Measurements from ENCODE around the gene UCK1.

The UCK1 gene

GRCh38 chr9:131530920-131531832 lies at the start of gene UCK1:
Gene UCK1, minus strand, starts transcription at chr9:131531263. Its CDS starts 89 bp downstream, at chr9:131531174.
- DNase-seq: peak; percentile 78

GRCh38 chr9:131580358-131580757 lies 49.3 kb upstream of the UCK1 start:
- DNase-seq: no peak

DNA sequence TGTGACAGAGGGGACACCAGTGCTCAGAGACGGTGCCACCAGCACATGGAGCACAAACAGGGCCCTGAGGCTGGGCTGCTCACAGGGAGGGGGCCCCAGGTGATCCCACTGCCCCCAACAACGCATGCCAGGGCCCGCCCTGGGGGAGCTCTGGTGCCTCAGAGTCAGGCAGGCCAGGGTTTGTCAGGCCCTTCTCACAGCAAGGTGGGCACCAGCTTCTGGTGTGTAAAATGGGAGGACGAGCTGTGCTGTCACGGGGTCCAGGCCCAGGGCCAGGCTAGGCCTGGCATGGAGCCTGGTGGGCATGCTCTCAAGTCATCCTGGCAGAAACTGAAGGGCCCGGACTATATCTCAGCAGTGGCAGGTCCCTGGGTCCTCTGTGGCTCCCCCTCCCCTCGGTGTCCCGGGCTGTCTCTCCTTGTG lies 48.7 kb upstream of the UCK1 start:
- DNase-seq: no peak

- peak; percentile 59 for DNase-seq
Observed at GRCh38 chr9:131578731-131579504, 47.9 kb upstream of the UCK1 start.

- DNase-seq: no peak
Observed at GRCh38 chr9:131578021-131578420, 47.0 kb upstream of the UCK1 start.

- no peak for DNase-seq
Observed at GRCh38 chr9:131577005-131578000, 46.2 kb upstream of the UCK1 start.

DNA sequence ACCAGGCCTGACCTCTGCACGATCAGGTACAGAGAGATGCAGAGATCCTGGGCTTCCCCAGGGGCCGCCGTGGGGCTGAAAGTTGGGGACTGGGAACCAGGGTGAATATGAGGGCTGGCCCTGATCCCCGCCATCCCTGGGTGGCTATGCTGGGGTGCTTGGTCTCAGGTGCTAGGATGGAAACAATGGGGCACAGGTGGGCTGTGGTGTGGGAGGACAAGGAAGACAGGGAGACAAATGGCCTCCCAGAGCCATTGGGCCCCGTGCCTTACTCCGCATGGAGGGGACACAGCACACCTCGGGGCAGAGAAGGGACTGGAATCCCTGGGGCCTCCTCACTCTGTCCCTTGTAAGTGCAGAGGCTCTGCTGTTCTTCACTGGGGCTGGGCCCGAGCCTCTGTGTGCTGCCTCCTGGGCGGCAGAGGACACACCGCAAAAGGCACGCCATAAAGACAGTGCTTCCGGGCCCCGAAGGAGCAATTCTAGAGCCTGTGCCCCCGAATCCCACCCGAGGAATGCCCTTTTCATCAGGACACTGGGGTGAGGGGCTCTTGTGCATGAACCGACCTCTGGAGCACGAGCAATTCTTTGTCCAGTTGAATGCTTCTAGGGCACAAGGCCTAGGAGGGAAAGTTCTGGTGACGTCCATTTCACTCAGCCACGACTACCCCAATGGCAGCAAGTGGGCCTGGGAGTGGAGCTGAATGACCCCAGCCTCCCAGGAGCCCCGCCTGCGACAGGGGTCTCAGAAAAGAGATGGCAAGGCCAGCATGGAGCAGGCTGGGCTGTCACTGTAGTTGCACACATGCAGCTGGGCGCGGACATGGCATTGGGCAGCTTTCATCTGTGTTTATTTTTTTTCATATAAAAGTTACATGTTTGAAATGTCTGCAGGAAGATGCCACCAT lies 45.1 kb upstream of the UCK1 start:
- DNase-seq: no peak

- DNase-seq: no peak
Observed at GRCh38 chr9:131574730-131575640, 43.9 kb upstream of the UCK1 start.

DNA sequence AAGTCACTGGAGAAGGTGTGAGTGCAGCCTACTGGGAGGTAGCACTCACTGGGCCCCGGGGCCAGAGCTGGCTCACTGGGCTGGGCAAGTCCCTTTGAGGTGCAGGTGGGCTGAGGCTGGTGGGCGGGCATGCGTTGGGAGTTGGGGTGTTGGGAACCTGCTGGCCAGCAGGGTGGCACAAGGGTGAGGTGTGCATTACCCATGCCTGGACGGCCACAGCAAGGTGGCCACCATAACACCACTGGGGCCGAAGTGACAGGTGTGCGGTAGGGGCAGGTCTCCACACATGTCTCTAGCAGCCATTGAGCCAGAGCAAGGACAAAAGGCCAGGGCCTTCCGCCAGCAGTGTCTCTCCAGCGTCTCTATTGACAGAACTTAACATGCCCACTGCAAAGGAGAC lies 36.8 kb upstream of the UCK1 start:
- DNase-seq: no peak

DNA sequence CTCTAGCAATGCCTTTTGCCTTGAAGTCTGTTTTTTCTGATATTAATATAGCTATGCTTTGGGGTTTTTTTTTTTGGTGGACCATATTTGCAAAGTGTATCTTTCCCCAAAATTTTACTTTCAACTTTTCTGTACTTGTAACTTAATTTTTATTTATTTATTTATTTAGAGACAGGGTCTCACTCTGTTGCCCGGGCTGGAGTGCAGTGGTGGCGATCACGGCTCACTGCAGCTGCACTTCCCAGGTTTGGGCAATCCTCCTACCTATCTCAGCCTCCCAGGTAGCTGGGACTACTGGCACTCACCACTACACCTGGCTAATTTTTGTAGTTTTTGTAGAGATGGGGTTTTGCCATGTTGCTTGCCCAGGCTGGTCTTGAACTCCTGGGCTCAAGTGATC lies 35.1 kb upstream of the UCK1 start:
- DNase-seq: no peak

DNA sequence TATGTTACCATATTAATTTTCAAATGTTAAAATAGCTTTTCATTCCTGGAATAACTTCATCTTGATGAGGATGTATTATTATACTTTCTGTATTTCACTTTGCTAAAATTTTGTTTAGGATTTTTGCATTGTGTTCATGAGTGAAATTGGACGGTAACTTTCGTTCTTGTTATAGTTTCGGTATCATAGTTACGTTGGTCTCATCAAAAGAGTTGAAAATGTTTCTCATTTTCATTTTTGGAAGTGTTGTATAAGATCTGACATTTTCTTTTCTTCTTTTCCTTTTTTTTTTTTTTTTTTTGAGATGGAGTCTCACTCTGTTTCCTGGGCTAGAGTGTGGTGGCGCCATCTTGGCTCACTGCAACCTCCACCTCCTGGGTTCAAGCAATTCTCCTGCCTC lies 34.3 kb upstream of the UCK1 start:
- DNase-seq: no peak

- DNase-seq: no peak
Observed at GRCh38 chr9:131562032-131562959, 31.2 kb upstream of the UCK1 start.

DNA sequence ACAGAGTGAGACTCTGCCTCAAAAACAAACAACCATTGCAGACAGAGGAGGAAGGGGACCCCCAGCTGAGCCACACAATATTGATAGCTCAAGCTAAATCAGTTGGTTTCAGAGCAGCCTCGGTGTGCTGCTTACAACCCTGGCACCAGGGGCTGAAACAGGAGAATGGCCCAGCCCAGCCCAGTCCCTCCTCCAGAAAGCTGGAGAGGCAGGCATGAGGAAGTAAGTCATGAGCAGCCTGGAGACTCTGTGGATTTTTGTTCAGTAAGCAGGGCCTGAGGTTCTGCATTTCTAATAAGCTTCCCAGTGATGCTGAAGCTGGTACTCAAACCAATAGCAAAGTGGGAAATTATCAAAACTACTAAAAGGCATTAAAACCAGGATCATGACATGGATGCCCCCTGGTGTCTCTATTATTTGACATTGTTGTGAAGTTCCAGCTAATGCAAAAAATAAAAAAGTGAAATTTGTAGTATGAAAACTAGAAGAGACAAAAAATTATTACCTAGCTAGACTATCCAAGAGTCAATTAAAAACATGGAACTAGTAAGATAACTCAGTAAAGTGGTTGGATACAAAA lies 28.4 kb upstream of the UCK1 start:
- no peak for DNase-seq

- no peak for DNase-seq
Observed at GRCh38 chr9:131557855-131558548, 26.9 kb upstream of the UCK1 start.

DNA sequence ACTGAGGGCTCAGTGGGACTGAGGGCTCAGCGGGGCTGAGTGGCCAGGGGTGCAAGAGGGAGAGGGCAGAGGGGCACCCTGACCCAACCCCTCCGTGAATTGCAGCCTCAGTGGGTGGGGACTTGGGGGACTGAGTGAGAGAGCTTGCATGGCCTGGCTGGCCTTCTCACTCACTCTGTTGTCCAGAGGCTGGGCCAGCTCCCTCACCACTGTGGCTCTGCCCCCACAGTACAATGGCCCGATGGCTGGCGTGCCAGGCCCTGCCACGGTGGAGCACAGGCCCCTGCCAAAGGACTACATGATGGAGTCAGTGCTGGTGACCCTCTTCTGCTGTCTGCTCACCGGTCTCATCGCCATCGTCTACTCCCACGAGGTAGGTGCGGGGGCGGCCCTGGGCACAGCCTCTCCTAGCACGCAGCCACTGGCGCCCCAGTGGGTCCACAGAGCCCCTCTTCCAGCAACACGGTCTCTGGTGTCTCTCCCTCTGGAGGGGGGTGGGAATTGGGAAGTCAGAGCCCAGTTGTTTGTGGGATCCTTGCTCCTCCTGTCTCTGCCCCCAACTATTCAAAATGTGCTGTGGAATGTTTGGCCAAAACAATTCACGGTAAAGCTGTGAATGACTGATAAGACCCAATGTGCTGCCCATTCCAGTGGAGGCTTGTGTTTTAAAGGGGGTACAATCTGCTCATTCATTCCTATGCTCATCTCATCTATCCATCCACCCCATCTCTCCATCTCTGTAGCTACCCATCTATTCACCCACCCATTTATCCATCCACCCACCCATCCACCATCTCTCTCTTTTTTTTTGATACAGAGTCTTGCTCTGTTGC lies 25.0 kb upstream of the UCK1 start:
- DNase-seq: no peak

DNA sequence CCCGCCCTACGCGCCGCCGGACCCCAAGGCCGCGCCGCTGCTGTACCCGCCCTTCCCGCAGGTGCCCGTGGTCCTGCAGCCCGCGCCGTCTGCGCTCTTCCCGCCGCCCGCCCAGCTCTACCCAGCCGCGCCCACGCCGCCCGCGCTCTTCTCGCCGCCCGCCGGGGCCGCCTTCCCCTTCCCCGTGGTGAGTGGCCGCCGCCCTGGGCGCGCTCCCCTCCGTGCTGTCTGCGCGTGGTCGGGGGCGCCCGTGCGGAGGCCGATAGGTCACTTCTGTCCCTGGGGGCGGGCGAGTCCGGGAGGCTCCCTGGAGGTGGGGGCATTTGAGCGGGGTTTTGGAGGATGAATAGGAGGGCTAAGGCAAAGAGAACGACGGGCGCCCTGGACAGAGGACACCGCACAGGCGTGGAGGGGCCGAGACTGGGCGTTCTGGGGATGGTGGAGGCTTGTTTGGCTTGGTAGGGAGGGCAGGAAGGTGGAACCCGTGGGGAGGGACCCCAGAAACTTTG lies 23.8 kb upstream of the UCK1 start:
- no peak for DNase-seq

All from CD4-positive, alpha-beta T cell treated with Interleukin-12 subunit alpha and Interleukin-12 subunit beta, for 1 hour (primary cell).